Fibroblast of lung (primary cell): ENCODE results near the gene SPOCK1. TPM values are rescaled to one million over a fixed set of nuclear protein-coding genes. Genes with fewer than 3 reads are reported as not detected.

Experiments used
- DNase-seq, 2 donors: peaks; one replicate each; pipeline versions ENCODE4 v3.0.0 to v3.0.0-alpha.2; 2010; ENCODE audit warnings: low read depth in 2 of 2
- H2AFZ ChIP-seq: 2 replicates; pipeline ENCODE4 v1.5.1; 2012; ENCODE audit warnings: low read length, control low read depth, inconsistent platforms
- H3K27ac ChIP-seq: 2 replicates; pipeline ENCODE4 v1.5.1; 2011; ENCODE audit warnings: low read length, control low read depth; ENCODE audit not compliant: insufficient read depth
- H3K27me3 ChIP-seq: 2 replicates; pipeline ENCODE4 v1.5.1; 2011; ENCODE audit warnings: mild to moderate bottlenecking, low read length; ENCODE audit not compliant: control insufficient read depth, insufficient read depth
- H3K36me3 ChIP-seq: 2 replicates; pipeline ENCODE4 v1.5.1; 2011; ENCODE audit warnings: low read length; ENCODE audit not compliant: control insufficient read depth, insufficient read depth
- H3K4me1 ChIP-seq: 2 replicates; pipeline ENCODE4 v1.5.1; 2011; ENCODE audit warnings: low read length; ENCODE audit not compliant: control insufficient read depth, insufficient read depth; ENCODE audit errors: extremely low read depth
- H3K4me2 ChIP-seq: 2 replicates; pipeline ENCODE4 v1.5.1; 2011; ENCODE audit warnings: low read length, control low read depth; ENCODE audit not compliant: insufficient read depth; ENCODE audit errors: extremely low read depth
- H3K4me3 ChIP-seq, 4 experiments: fragments of 200-600 bp in 1 of 4; sonication (generic) in 1 of 4; replicated peaks in 1 of 4; 2 replicates each; pipeline ENCODE4 v1.5.1; 2011 to 2016; ENCODE audit warnings: low read length in 4 of 4, low read depth in 3 of 4, mild to moderate bottlenecking in 3 of 4, control low read depth in 2 of 4, inconsistent platforms in 1 of 4, mixed read lengths in 1 of 4; ENCODE audit not compliant: insufficient read depth in 1 of 4; ENCODE audit errors: control extremely low read depth in 1 of 4
- H3K79me2 ChIP-seq: 2 replicates; pipeline ENCODE4 v1.5.1; 2012; ENCODE audit warnings: mild to moderate bottlenecking, low read length, inconsistent platforms; ENCODE audit not compliant: control insufficient read depth, insufficient read depth
- H3K9ac ChIP-seq: 2 replicates; pipeline ENCODE4 v1.5.1; 2011; ENCODE audit warnings: mild to moderate bottlenecking, low read length, control low read depth; ENCODE audit not compliant: insufficient read depth
- H3K9me3 ChIP-seq: 2 replicates; pipeline ENCODE4 v1.5.1; 2012; ENCODE audit warnings: low read depth, low read length; ENCODE audit not compliant: control insufficient read depth, insufficient read depth
- H4K20me1 ChIP-seq: 2 replicates; pipeline ENCODE4 v1.5.1; 2011; ENCODE audit warnings: low read length; ENCODE audit not compliant: control insufficient read depth, insufficient read depth; ENCODE audit errors: extremely low read depth
- CTCF ChIP-seq, 2 donors: IDR thresholded peaks in 1 of 2; conservative IDR thresholded peaks in 1 of 2; 1 replicate in 1 of 2; 2 replicates in 1 of 2; pipeline ENCODE4 v1.5.1; 2011 to 2012; ENCODE audit warnings: low read length in 2 of 2, control low read depth in 1 of 2, inconsistent platforms in 1 of 2, low read depth in 1 of 2, mild to moderate bottlenecking in 1 of 2
- EZH2 ChIP-seq: IDR thresholded peaks from 2 replicates; pipeline ENCODE4 v1.5.1; 2012; ENCODE audit warnings: low read length, control low read depth, mild to moderate bottlenecking; ENCODE audit errors: missing control alignments
- polyA plus RNA-seq, 2 donors: library from polyadenylated mRNA; depleted of rRNA in 1 of 2; stranded (reverse) in 1 of 2; unstranded in 1 of 2; fragments of >200 nt; gene quantifications; 2 replicates each; pipeline ENCODE4 v1.2.1, GENCODE V29; 2011 to 2012; ENCODE audit warnings: missing spikeins in 1 of 2
- total RNA-seq: library from RNA; depleted of rRNA; stranded (reverse); fragments of >200 nt; gene quantifications from 2 replicates; pipeline ENCODE4 v1.2.1, GENCODE V29; 2014

The SPOCK1 gene
- total and polyA plus RNA-seq, 2 donors (not counting 1 experiment from before 2014, with no cell fraction given) = 11.1 to 34.9 TPM

- Histone ChIP-seq H3K4me1 (no peaks in the 10 kb centered on the region), H3K36me3 (no peaks in the 10 kb centered on the region), H2AFZ (no peak overlapping the region), H3K9me3 (no peaks in the 10 kb centered on the region), H3K9ac (no peak overlapping the region), H3K4me2 (no peak overlapping the region), H3K79me2 (no peaks in the 10 kb centered on the region), H3K27ac (no peak overlapping the region), H4K20me1 (no peaks in the 10 kb centered on the region), H3K4me3 (no peak overlapping the region), H3K27me3 (no peaks in the 10 kb centered on the region)
- TF ChIP-seq CTCF (conservative IDR thresholded peaks at IDR 0.05 in 1 of 2, IDR thresholded peaks at IDR 0.05 in 1 of 2; ENCODE audit: low read depth in 1 of 2, low read length in 2 of 2) (no peak), EZH2 (no peak)
- peak in 1 of 2 donors; percentile 88 for DNase-seq
Observed at GRCh38 chr5:137152616-137153015, 346.5 kb downstream of the SPOCK1 start.

GRCh38 chr5:137148655-137149054, 350.5 kb downstream of the SPOCK1 start:
- peak in 1 of 2 donors; percentile 27 for DNase-seq
- TF ChIP-seq CTCF (conservative IDR thresholded peaks at IDR 0.05 in 1 of 2, IDR thresholded peaks at IDR 0.05 in 1 of 2; ENCODE audit: low read depth in 1 of 2, low read length in 2 of 2) (no peak), EZH2 (no peak)
- Histone ChIP-seq H3K4me3 (no peak overlapping the region), H4K20me1 (no peaks in the 10 kb centered on the region), H3K79me2 (no peaks in the 10 kb centered on the region), H2AFZ (no peak overlapping the region), H3K9ac (no peak overlapping the region), H3K36me3 (no peaks in the 10 kb centered on the region), H3K9me3 (no peaks in the 10 kb centered on the region), H3K27me3 (no peaks in the 10 kb centered on the region), H3K27ac (no peak overlapping the region), H3K4me2 (no peak overlapping the region), H3K4me1 (peaks cover 9% of the 10 kb centered on the region)

- H3K4me2 ChIP-seq = no peak overlapping the region
Observed at GRCh38 chr5:137148159-137148558, 351.0 kb downstream of the SPOCK1 start.

More at GRCh38 chr5:137148159-137148558, 351.0 kb downstream of the SPOCK1 start:
- Histone ChIP-seq H4K20me1 (no peaks in the 10 kb centered on the region), H3K27me3 (no peaks in the 10 kb centered on the region), H3K4me3 (no peak overlapping the region), H3K9ac (no peak overlapping the region), H3K9me3 (no peaks in the 10 kb centered on the region), H3K36me3 (no peaks in the 10 kb centered on the region), H3K27ac (no peak overlapping the region), H2AFZ (no peak overlapping the region), H3K4me1 (peaks cover 12% of the 10 kb centered on the region), H3K79me2 (no peaks in the 10 kb centered on the region)
- DNase-seq = peak in 1 of 2 donors; percentile 76
- TF ChIP-seq EZH2 (no peak), CTCF (conservative IDR thresholded peaks at IDR 0.05 in 1 of 2, IDR thresholded peaks at IDR 0.05 in 1 of 2; ENCODE audit: low read depth in 1 of 2, low read length in 2 of 2) (no peak)
